GM21423 (cell line): ENCODE data around the gene MARCHF10.

Experiments used
- ATAC-seq: cut with Tn5 transposase; IDR thresholded peaks from one replicate; pipeline ENCODE4 v1.9.1; 2021; ENCODE audit warnings: mild to moderate bottlenecking, moderate library complexity; ENCODE audit not compliant: unreplicated experiment

MARCHF10 gene

DNA sequence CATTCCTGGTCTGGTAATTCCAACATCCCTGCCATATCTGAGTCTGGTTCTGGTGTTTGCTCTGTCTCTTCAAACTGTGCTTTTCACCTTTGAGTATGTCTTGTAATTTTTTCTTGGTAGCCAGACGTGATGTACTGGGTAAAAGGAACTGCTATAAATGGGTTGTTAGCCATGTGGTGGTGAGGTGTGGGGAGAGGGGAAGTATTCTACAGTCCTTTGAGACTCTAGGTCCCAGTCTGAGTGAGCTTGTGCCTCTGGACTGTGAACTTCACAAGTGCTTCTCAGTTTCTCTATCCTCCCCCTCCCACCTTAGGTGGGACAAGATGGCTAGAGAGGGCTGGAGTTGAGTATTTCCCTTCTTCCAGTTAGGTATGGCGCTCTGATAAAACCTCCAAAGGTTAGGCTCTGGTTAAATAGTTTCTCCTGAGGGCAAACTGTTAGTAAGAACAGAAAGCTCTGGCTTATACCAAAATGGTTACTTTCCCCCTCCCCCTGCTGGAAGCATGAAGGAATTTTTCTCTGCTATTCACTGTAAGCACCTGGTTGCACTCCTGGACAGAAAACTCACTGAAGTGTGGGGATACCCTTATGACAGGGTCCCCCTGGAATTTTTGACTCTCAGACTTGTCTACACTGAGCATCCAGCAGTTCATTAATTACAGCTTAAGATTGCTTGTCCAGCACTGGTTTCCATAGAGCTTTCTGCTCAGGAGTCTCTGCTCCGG lies 87.8 kb downstream of the MARCHF10 start:
- ATAC-seq = no peak

DNA sequence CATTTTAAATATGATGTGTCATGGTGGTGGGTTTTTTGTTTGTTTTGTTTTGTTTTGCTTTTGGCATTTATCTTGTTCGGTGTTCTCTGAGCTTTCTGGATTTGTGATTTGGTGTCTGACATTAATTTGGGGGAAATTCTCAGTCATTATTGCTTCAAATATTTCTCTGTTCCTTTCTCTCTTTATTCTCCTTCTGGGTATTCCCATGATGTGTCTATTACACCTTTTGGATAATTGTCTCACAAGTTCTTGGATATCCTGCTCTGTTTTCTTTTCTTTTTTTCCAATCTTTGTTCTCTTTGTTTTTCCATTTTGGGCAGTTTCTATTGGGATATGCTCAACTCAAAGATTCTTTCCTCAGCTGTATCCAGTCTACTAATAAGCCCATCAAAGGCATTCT lies 88.5 kb downstream of the MARCHF10 start:
- no peak for ATAC-seq

DNA sequence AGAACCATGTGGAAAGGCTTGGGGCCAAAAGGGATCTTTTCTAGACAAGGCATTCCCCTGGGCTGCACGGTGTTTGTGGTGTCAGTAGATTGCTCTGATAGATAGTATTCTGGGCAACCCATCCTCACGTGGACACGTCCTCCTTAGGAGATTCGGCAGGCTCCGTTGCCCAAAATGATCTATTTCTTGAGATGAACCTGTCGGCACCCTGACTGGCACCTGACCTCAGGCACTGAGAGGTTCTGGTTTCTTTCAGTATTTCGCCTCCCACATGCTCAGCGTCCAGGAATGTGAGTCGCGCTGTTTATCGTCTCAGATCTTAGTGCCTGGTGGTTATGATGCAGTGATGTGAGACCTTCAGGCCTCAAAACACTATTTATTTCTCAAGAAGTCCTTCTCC lies 89.7 kb downstream of the MARCHF10 start:
- ATAC-seq = no peak

DNA sequence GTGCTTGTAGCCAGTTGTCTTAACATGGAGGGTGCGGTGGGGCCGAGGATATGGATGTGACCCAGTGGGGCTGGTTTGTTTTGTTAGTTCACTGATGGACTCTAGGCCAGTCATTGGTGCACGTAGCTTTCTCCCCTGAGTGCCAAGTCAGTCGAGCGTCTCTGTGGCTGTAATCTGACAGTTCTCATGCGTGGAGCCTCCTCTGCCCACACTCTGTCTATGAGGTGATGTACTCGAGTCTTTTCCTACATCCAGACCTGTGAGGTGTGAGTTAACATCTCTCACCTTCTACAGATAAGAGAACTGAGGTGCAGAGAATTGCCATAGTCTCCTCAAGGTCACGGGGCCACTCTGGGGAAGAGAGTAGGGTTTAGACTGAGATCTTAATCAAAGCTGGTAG lies 90.2 kb downstream of the MARCHF10 start:
- ATAC-seq = no peak

DNA sequence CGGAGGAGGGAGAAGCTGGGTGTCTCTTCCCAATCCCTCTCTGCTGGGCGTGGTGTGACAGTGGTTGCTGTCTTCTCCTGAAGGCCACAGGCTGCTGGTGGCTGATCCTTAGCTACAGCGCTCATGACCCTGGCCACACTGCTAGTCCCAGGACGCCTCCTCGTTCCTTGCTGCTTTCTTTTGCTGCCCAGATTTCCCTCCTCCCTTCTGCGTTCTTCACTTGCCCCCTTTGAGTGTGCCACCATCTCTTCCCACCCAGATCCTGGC lies 90.6 kb downstream of the MARCHF10 start:
- ATAC-seq = no peak

DNA sequence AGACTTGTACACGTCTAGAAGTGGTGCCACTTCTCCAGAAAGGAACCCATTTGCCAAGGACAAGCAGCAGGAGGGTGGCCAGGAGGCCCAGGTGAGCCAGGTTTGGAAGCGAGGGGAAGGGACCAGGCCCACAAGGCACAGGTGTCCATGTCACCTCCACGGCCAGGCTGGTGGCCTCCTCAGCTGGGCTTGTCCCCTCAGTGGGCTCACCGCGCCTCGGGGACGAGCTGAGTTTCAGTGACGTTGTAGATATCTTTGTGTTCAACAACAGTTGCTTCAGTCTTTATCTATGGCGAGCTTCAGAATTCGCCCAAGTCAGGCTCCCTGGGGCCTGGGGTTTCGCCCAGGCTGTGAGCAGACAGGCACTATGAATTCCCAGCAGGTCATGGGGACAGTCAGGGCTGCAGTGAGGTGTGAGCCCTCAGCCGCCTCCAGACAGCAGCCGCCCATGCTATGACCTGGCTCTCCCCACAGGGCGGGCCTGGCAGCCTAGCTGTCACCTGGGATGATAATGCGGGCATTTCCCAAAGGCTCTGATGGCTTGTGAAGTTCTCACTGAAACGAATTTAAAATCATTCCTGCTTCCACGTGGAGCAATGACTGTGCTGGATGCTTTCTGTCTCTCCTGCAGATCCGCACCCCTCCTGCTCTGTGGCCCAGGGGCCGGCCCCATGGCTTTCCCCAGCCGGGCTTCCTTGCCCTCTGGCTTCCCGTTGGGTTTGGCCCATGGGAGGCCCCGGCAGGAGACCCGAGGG lies 91.1 kb downstream of the MARCHF10 start:
- no peak for ATAC-seq

DNA sequence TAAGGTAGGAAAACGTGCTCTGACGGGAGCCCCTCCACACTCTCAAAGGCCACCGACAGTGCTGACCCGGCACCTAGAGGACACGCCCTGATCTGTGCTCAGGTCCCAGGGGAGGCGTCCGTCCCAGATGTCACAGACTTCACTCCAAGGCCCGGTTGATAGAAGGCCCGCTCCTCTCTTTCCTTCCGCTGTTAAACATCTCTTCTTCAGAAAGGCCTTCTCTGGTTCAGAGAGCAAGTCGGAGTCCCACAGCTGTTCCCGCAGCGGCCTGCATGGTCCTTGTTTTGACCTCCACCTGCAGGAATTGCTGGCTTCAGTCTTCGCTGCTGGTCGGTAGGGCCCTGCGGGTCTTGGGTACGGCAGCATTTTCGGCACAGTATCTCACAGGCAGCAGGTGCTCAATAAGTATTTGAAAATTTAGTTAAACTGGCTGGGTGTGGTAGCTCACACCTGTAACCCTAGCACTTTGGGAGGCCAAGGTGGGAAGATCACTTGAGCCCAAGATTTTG lies 92.2 kb downstream of the MARCHF10 start:
- ATAC-seq = no peak

DNA sequence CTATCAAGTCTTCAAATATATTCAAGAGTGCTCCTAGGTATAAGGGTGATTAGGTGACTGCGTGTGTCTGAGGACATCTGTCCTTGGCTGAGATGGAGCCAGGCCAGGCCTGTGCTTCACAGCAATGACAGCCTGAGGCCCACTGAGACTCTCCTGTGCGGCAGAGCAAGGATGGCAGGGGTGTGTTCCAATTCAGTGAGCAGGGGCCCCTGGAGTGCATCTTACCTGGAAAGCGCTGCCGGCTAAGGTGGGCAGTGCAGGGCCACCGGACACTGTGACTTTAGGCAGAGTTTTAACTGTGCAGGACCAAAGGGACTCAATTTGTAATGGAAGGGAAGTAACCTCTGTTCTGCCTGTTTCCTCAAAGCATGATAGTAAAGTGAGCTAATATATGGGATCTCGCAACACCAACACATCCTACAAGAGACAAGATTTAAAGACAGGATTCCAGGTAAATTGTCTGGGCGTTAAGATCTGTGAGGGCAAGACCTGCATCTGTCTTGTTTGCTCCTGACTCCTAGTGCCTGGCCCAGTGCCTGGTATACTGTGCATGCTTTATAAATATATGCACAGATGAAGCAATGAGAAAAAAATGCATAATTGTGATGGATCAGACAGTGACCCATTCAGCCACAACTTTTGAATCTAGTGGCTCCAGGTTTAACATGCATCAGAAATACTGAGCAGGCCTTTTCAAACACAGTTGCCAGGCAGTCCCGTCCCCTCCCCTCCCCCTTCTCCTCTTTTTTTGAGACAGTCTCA lies 93.9 kb downstream of the MARCHF10 start:
- no peak for ATAC-seq

DNA sequence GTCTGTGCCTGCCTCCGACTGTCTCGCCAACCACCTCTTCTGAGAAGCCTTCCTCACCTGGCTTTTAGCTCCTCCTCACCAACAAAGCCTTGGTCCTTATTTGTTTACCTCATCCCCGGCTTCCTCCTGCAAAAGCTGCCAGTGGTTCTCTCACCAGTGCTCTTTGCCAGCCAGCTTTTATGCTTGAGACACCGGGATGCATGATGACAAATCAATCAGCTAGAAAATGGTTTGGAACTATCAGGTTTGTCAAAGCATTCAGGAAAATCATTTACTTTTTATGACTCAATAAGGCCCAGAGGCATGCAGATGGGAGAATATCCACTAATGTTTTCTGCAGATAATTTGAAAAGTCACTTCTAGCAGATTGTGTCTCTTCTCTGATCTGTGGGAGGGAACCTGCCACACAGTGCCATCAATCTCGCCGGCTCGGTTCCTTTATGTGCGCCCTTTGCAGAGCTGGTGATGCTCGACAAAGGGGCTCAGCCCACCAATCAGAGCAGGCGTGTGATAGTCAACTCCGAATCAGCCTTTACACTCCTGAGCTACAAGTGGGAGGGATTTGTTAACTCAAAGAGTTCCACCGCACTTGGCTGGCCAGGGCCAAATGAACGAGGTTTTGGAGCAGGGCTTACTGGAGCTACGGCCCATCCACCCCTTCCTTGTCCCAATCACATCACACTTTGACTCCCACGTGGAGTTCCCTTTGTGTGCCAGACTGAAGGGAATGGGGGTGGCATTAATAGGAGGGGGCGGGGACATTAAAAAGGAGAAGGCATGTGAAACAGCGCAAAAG lies 94.8 kb downstream of the MARCHF10 start:
- no peak for ATAC-seq

DNA sequence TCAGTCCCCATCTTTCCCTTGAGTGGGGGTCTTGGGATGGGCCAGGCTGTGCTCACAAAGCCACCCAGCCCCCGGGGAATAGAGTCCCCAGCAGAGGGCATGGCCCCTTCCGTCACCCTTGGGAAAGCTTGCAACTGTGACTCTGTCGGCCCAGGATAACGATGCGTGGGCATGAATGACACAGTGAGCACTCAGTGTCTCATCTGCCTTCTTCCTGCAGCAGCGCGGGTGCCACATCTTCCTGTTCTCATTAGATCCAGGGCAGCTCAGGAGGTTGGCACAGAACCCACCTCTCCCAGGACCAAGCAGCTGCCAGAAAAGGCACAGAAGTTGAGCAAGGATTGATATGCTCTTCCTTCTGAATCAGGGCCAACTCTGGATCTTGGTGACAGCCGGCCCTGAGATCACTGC lies 95.9 kb downstream of the MARCHF10 start:
- no peak for ATAC-seq

DNA sequence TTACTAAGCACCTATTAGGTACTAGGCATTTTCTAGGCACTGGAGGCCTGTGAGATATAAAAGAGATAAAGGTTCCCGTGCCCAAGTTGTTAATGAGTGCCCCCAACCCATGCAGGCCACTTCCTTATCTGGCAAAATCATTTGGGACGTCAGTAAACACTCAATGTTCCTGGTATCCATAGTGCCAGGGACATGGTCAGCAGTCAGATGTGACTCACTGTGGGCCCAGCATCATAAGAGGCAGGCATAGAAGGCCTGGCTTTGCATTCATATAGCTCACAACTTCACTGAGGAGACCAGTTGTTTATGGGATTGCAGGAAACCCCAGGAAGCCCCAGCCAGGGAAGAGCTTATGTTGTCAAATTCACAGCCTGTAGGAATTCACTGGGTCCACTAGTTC lies 99.5 kb downstream of the MARCHF10 start:
- no peak for ATAC-seq

DNA sequence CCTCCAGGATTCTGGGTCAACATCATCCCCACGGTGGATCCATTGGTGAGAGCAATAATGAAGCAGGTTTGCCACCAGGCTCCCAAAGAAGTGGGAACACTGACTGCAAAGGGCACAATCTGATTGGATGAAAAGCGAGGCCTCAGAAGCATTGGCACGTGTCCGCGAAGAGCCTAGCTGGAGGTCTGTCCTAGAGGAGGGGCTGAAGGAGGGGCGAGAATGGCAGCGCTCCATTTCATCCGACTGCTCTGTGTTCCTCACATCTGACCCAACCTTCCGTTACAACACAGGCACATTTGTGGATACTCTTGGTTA lies 100.7 kb downstream of the MARCHF10 start:
- ATAC-seq = no peak

DNA sequence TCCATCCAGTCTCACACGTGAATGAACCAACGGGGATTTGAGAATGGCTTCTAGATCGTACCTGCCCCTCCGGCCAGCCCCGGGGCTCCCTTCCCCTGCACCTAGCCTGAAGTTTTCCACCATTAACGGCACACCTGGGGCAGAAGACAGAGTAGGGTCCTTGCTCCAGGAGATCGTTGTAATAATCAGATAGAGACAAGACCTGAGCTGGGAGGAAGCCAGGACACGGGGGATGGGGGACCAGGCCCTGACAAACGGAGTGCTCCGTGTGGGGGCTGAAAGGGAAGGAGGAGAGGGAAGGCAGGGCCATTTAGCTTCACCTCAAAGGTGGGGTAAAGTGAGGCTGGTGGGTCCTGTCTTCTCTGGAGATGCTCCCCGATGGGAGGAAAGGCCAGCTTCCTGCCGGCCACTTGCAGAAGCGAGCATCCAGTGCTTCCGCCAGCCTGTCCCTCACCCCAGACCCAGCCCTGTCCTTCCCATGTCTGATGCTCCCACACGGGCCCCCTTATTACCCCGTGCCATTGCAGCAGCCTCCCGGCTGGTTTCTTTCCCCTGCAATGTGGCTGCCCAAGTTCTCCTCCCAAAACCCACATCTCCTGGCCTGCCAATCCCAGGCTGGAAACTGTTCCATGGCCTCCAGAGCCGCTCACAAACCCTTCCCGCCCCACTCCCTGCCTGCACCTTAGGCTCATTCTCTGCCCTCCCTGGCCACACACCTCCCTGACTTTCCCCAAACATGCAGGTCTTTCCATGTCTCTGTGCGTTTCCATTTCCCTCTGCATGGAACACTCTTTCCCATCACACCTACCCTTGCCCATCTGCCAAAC lies 101.3 kb downstream of the MARCHF10 start:
- ATAC-seq = no peak

DNA sequence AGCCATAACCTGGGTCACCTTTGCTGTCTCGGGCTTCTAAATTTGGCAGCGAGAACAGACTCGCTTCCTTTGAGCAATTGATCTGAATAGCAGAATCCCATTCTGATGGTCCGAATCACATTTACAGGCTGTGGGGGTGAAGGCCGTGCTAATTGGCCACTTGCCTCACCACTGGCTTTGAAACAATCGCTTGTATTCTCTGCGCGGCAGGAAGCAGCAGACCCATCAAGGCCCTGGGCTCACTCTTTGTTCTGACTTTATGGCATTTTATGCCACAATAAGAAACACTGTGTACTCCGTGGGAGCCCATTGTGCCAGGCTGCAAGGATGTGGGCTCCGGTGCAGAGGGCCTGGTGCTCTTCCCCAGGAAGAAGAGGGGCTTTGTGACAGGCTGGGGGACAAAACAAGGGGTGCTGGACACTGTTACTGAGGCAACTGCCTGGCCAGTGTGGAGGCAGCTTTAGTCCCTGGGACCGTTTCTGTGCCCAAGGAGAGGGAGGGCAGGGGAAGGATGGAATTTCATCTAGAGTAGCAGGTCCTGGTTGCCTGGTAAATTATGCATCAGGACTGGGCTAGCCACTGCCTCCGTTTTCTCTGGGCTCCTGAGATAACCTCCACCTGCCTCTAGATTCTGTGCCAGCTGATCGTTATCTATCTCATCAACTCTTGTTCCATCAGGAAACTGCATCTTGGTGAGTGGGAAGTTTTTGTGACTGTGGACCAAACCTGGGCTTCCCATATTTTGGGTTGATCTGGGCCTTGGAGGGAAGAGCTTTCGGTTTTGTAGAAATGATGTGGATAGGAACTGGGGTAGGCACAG lies 102.1 kb downstream of the MARCHF10 start:
- no peak for ATAC-seq

DNA sequence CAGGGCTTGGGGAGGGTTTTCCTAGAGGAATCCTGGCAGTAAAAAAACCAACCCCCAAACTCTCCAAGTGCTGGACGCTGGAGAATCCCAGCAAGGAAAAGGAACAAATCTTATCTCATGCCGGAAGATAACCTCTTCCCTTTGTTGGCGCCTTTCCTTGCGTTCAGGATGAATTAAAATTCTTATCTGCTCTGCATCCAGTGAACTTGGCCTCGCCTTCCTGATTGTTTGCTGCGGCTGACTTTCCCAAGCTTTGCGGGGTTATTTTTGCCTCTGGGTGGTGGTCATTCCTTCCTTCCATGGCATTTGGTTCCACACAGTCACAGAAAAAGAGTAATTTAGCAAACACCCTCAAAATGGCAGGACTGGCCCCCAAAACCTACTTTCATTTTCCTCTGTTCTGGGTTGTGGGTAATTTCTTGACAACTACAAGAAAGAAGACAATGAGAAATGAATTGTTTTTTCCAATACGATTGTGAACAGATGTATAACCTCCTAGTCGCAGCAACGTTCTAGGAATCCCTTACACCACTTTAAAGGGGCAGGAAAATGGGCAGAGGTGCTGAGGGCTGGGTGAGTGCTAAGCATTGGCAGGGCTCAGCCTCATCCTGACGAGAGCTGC lies 102.8 kb downstream of the MARCHF10 start:
- ATAC-seq = no peak

DNA sequence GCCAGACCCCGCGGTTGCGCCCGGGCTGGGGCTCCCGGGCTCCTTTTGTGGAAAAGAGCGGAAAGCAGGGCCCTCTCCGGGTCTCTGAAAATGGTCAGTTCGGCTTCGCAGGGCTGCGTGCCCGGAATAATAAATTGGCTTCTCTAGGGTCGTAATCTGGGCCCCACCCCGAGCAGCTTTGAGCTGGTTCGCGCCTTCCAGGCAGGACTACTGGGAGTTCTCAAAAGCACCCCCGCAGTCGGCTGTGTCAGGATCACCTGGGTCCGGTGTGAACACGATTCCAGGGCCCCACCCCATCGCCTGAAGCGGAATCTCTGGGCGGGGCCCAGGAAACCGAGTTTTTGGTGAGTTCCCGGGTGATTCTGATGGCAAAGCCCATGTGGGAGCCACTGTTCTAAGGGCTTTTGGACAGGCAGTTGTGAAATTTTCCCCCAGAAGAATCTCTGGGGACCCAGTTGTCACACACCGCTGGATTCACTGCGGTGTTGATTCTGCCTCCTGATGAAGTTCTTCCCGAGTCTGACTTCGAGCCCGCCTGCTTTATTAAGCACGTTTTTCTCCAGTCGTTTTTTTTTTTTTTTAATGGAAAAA lies 103.6 kb downstream of the MARCHF10 start:
- no peak for ATAC-seq

DNA sequence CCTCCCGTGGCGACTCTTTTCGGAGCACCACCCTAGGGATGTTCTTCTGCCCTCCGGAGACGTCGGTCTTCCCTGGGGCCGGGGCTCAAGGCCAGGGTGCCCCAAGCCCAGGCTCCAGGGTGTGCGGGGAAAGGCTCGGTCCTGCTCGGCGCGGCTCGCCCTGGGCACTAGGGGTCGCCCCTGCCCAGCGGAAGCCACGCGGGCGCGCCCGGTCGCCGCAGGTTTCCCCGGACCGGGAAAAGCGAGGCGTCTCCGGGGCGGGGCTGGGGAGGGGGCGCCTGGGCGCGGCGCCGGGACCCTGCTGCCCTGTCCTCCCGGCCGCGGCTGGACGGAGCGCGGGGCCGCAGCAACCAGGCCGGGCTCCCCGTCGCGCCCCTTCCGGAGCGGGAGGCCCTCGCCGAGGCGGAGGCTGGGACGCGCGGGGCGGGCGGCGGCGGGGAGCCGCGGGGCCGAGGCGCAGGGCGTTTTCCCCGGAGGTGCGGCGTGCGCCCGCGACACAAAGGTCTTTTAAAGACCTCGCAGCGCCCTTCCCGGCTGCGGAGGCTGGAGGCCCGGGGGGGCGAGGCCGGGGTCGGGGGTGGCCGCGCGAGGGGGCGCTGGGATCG lies 104.2 kb downstream of the MARCHF10 start:
- ATAC-seq = peak; percentile 88

DNA sequence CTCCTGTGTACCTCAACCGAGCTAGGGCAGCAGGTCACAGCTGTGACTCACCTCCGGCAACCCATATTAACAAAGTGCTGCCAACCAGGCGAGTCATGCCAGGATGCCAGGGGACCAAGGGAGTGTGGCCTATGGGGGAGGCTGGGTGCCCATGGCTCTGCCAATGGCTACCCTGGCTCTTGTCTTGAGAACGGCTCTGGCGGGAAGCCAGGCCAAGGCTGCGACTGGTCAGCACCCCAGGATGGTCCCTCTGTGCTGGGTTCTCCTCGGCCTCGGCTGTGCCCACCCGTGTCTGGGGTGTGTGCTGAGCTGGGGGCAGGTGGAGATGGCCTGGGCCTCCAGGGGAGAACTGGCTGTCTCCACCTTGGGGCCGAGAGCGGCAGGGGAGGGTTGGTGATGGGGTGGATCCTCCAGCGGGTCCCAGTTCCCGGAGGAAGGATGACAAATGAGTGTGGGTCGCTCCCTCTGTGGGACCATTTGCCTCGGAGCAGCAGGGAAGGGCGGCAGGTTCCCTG lies 104.8 kb downstream of the MARCHF10 start:
- no peak for ATAC-seq
